Measurements from ENCODE around the gene IHH.

DNA sequence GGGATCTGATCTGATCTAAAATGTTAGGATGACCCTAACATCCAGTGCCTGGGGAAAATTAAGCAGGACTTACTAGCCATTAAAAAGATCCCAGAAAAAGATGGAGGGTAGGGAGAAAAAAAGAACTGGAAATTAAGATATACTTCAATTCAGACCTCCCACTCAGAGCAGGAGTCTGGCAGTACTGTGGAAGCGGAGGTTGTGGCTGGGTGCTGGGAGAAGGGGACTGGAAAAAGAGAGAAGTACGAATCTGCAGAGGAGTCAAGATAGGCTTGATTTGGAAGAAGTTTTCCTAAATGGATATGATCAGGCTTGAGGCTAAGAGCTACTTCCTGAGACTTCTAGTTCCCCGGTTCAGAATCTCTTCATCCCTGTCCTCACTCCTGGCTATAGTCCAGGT, 33.5 kb upstream of the IHH start:
- TF ChIP-seq ZFP3 (tag by site-specific recombination; IDR thresholded peaks at IDR 0.05; ENCODE audit: low read depth) (no peak), ZNF239 (tag by site-specific recombination; IDR thresholded peaks at IDR 0.05) (no peak), YY1 (tag by site-specific recombination; IDR thresholded peaks at IDR 0.05) (no peak), GLI4 (tag by site-specific recombination; IDR thresholded peaks at IDR 0.05) (no peak)
- TF ChIP-seq, protein P1, sequence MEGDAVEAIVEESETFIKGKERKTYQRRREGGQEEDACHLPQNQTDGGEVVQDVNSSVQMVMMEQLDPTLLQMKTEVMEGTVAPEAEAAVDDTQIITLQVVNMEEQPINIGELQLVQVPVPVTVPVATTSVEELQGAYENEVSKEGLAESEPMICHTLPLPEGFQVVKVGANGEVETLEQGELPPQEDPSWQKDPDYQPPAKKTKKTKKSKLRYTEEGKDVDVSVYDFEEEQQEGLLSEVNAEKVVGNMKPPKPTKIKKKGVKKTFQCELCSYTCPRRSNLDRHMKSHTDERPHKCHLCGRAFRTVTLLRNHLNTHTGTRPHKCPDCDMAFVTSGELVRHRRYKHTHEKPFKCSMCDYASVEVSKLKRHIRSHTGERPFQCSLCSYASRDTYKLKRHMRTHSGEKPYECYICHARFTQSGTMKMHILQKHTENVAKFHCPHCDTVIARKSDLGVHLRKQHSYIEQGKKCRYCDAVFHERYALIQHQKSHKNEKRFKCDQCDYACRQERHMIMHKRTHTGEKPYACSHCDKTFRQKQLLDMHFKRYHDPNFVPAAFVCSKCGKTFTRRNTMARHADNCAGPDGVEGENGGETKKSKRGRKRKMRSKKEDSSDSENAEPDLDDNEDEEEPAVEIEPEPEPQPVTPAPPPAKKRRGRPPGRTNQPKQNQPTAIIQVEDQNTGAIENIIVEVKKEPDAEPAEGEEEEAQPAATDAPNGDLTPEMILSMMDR (tag by site-specific recombination; IDR thresholded peaks at IDR 0.05) = no peak
- TF ChIP-seq, protein P2, sequence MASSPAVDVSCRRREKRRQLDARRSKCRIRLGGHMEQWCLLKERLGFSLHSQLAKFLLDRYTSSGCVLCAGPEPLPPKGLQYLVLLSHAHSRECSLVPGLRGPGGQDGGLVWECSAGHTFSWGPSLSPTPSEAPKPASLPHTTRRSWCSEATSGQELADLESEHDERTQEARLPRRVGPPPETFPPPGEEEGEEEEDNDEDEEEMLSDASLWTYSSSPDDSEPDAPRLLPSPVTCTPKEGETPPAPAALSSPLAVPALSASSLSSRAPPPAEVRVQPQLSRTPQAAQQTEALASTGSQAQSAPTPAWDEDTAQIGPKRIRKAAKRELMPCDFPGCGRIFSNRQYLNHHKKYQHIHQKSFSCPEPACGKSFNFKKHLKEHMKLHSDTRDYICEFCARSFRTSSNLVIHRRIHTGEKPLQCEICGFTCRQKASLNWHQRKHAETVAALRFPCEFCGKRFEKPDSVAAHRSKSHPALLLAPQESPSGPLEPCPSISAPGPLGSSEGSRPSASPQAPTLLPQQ (tag by site-specific recombination; IDR thresholded peaks at IDR 0.05) = no peak
- TF ChIP-seq, protein P3, sequence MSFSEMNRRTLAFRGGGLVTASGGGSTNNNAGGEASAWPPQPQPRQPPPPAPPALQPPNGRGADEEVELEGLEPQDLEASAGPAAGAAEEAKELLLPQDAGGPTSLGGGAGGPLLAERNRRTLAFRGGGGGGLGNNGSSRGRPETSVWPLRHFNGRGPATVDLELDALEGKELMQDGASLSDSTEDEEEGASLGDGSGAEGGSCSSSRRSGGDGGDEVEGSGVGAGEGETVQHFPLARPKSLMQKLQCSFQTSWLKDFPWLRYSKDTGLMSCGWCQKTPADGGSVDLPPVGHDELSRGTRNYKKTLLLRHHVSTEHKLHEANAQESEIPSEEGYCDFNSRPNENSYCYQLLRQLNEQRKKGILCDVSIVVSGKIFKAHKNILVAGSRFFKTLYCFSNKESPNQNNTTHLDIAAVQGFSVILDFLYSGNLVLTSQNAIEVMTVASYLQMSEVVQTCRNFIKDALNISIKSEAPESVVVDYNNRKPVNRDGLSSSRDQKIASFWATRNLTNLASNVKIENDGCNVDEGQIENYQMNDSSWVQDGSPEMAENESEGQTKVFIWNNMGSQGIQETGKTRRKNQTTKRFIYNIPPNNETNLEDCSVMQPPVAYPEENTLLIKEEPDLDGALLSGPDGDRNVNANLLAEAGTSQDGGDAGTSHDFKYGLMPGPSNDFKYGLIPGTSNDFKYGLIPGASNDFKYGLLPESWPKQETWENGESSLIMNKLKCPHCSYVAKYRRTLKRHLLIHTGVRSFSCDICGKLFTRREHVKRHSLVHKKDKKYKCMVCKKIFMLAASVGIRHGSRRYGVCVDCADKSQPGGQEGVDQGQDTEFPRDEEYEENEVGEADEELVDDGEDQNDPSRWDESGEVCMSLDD (tag by site-specific recombination; IDR thresholded peaks at IDR 0.05) = no peak
- TF ChIP-seq, protein P4, sequence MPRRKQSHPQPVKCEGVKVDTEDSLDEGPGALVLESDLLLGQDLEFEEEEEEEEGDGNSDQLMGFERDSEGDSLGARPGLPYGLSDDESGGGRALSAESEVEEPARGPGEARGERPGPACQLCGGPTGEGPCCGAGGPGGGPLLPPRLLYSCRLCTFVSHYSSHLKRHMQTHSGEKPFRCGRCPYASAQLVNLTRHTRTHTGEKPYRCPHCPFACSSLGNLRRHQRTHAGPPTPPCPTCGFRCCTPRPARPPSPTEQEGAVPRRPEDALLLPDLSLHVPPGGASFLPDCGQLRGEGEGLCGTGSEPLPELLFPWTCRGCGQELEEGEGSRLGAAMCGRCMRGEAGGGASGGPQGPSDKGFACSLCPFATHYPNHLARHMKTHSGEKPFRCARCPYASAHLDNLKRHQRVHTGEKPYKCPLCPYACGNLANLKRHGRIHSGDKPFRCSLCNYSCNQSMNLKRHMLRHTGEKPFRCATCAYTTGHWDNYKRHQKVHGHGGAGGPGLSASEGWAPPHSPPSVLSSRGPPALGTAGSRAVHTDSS (tag by site-specific recombination; IDR thresholded peaks at IDR 0.05) = no peak
